K562 (cell line): ENCODE results near the gene IPO13. TPM values are rescaled to one million over a fixed set of nuclear protein-coding genes. Genes with fewer than 3 reads are reported as not detected.

Experiments used
- ATAC-seq: fragments of 200-7000 bp; cut with Tn5 transposase; 3 replicates; pipeline ENCODE4 v1.9.1; 2020; ENCODE audit warnings: moderate library complexity
- BruUV-seq: library from RNA; stranded (reverse); fragments of 400-500 nt; replicated peaks from 2 replicates; lab custom pipeline; 2021; lab: Mats Ljungman, UMichigan
- CTCF ChIA-PET: fragments of 300-600 bp; formaldehyde crosslinking; extraction: SDS; loops from one replicate; lab custom pipeline; 2021; ENCODE audit warnings: low intra/inter-chr PET ratio; lab: Yijun Ruan, JAX
- POLR2A ChIA-PET: fragments of 300-600, 350-650 bp; sonication (Branson Sonifier 250); formaldehyde crosslinking; extraction: SDS; loops from one replicate; lab custom pipeline; 2021; ENCODE audit warnings: antibody characterized with exemption, inconsistent platforms; lab: Yijun Ruan, JAX
- DNase-seq, 4 experiments: peaks; one replicate each; pipeline versions ENCODE4 v3.0.0 to v3.0.0-alpha.2; 2011 to 2018; ENCODE audit warnings: low spot score in 3 of 4, mixed read lengths in 3 of 4; ENCODE audit errors: extremely low read depth in 1 of 4
- FAIRE-seq: peaks from 2 replicates; lab custom pipeline; 2011; peaks lifted over from hg19 to GRCh38; lab: Jason Lieb, UNC
- H2AFZ ChIP-seq: 2 replicates; pipeline ENCODE4 v1.6.0; 2011; ENCODE audit warnings: low read depth, low read length, control low read depth, inconsistent platforms
- H3K27ac ChIP-seq: fragments of 200-600 bp; 3 replicates; pipeline ENCODE4 v1.8.0; 2011; ENCODE audit warnings: low read depth, mild to moderate bottlenecking, control low read depth, inconsistent platforms, low read length, moderate library complexity, mixed read lengths; ENCODE audit errors: extremely low read depth
- H3K27me3 ChIP-seq, 2 experiments: fragments of 300-600 bp in 1 of 2; 2 replicates in 1 of 2; 3 replicates in 1 of 2; pipeline versions ENCODE4 v1.6.0 to v1.8.0; 2011; ENCODE audit warnings: inconsistent platforms in 2 of 2, low read length in 2 of 2, mild to moderate bottlenecking in 1 of 2, mixed read lengths in 1 of 2, moderate library complexity in 1 of 2; ENCODE audit not compliant: control insufficient read depth in 2 of 2, insufficient read depth in 2 of 2
- H3K36me3 ChIP-seq: fragments of 300-600 bp; 3 replicates; pipeline ENCODE4 v1.8.0; 2011; ENCODE audit warnings: mild to moderate bottlenecking, low read length, inconsistent platforms; ENCODE audit not compliant: control insufficient read depth, insufficient read depth
- H3K4me1 ChIP-seq, 2 experiments: fragments of 200-600 bp in 1 of 2; replicated peaks in 1 of 2; 2 replicates in 1 of 2; 3 replicates in 1 of 2; pipeline versions ENCODE4 v1.5.1 to v1.8.0; 2011; ENCODE audit warnings: inconsistent platforms in 2 of 2, low read length in 2 of 2, mild to moderate bottlenecking in 1 of 2, mixed read lengths in 1 of 2, moderate library complexity in 1 of 2; ENCODE audit not compliant: control insufficient read depth in 2 of 2, insufficient read depth in 2 of 2
- H3K4me2 ChIP-seq: 2 replicates; pipeline ENCODE4 v1.6.1; 2011; ENCODE audit warnings: low read length, control low read depth, inconsistent platforms, mixed read lengths; ENCODE audit not compliant: insufficient read depth
- H3K4me3 ChIP-seq: fragments of 200-600 bp; sonication (generic), shearing (Covaris generic); 2 replicates; pipeline ENCODE4 v1.5.1; 2016; ENCODE audit warnings: control low read depth, inconsistent platforms
- H3K79me2 ChIP-seq: fragments of 200-600 bp; 3 replicates; pipeline ENCODE4 v1.8.0; 2011; ENCODE audit warnings: low read length, inconsistent platforms; ENCODE audit not compliant: control insufficient read depth, insufficient read depth
- H3K9ac ChIP-seq, 2 experiments: 2 replicates each; pipeline versions ENCODE4 v1.6.0 to v1.6.1; 2011; ENCODE audit warnings: low read depth in 2 of 2, low read length in 2 of 2, control low read depth in 1 of 2, inconsistent platforms in 1 of 2, mild to moderate bottlenecking in 1 of 2, mixed read lengths in 1 of 2; ENCODE audit not compliant: insufficient read depth in 1 of 2
- H3K9me1 ChIP-seq: one replicate; pipeline ENCODE4 v1.6.0; 2011; ENCODE audit warnings: inconsistent platforms, mild to moderate bottlenecking, low read length, moderate library complexity; ENCODE audit not compliant: control insufficient read depth, insufficient read depth
- H3K9me3 ChIP-seq: replicated peaks from 2 replicates; pipeline ENCODE4 v1.5.1; 2011; ENCODE audit warnings: low read depth, low read length, inconsistent platforms; ENCODE audit not compliant: control insufficient read depth, insufficient read depth
- H4K20me1 ChIP-seq: replicated peaks from 2 replicates; pipeline ENCODE4 v1.6.1; 2011; ENCODE audit warnings: low read length, inconsistent platforms, mixed read lengths; ENCODE audit not compliant: control insufficient read depth, insufficient read depth
- BMI1 ChIP-seq: fragments of 150-350 bp; IDR thresholded peaks from 2 replicates; pipeline ENCODE4 v1.6.1; 2014; ENCODE audit warnings: low read length
- CREB1 ChIP-seq, 2 experiments: sonication (generic) in 1 of 2; formaldehyde crosslinking in 1 of 2; IDR thresholded peaks; 2 replicates each; pipeline versions ENCODE4 v1.6.1 to v1.8.0; 2012 to 2022; ENCODE audit warnings: inconsistent platforms in 1 of 2, mild to moderate bottlenecking in 1 of 2, missing genetic modification reagents in 1 of 2, moderate library complexity in 1 of 2
- HMG20B ChIP-seq: fragments of 250-450 bp; sonication (Bioruptor Pico); IDR thresholded peaks from 2 replicates; pipeline ENCODE4 v1.5.0; 2021; ENCODE audit warnings: mild to moderate bottlenecking
- NCOA2 ChIP-seq, 2 experiments: fragments of 450-650 bp; IDR thresholded peaks; 2 replicates each; pipeline ENCODE4 v1.6.1; 2018; ENCODE audit warnings: mild to moderate bottlenecking in 2 of 2, moderate library complexity in 1 of 2; ENCODE audit not compliant: partially characterized antibody in 2 of 2
- TCF3 ChIP-seq: sonication (generic); formaldehyde crosslinking; IDR thresholded peaks from 2 replicates; pipeline ENCODE4 v1.4.0; 2020; ENCODE audit warnings: mild to moderate bottlenecking, missing genetic modification reagents
- ZNF274 ChIP-seq: IDR thresholded peaks from 2 replicates; pipeline ENCODE4 v1.6.1; 2011; ENCODE audit warnings: low read depth, mild to moderate bottlenecking, low read length, moderate library complexity, borderline replicate concordance
- ZNF717 ChIP-seq: fragments of 250-450 bp; sonication (Bioruptor Pico); IDR thresholded peaks from 2 replicates; pipeline ENCODE4 v1.5.0; 2021
- WGBS: fragments of 100-300 bp; shearing (Covaris generic); methylation state at CpG from one replicate; pipeline ENCODE4 v1.1.6; 2016; ENCODE audit warnings: low coverage, mixed read lengths; ENCODE audit not compliant: insufficient coverage; ENCODE audit errors: missing lambda C conversion rate; 5-methylcytosine and 5-hydroxymethylcytosine counted together
- in situ Hi-C: fragments of 300-500 bp; cut with MboI; formaldehyde crosslinking; loops from 4 replicates; pipeline ENCODE4 v1.15.0; 2018; ENCODE audit warnings: inconsistent platforms, mixed read lengths
- intact Hi-C: fragments of 100-400 bp; cut with micrococcal nuclease; formaldehyde crosslinking; loops from 2 replicates; pipeline ENCODE4 v1.14.2; 2022
- polyA plus RNA-seq, 8 experiments: library from polyadenylated mRNA; depleted of rRNA in 4 of 8; stranded (reverse) in 5 of 8; unstranded in 3 of 8; fragments of >200 nt; fragmentation: Nextera tagmentation in 2 of 8; fragmentation: Illumina TruSeq in 1 of 8; extraction: Ambion mirVana in 2 of 8; extraction: Trizol in 1 of 8; gene quantifications; 2 replicates each; pipeline versions ENCODE4 v1.2.1 to v1.2.3, GENCODE V29; 2011 to 2014; ENCODE audit warnings: inconsistent platforms in 1 of 8, missing spikeins in 1 of 8
- total RNA-seq, 7 experiments: library from RNA; depleted of rRNA in 6 of 7; stranded (reverse); fragments of >200 nt in 6 of 7; fragmentation: Illumina TruSeq in 2 of 7; extraction: Trizol in 2 of 7; gene quantifications; 2 replicates each; pipeline versions ENCODE4 v1.2.1 to v1.2.3, GENCODE V29; 2011 to 2021; ENCODE audit warnings: low replicate concordance in 1 of 7

IPO13 gene
- total and polyA plus RNA-seq, 9 of the 15 experiments (the other 6 are each of a cell fraction or from before 2014, with no cell fraction given) = 7.0 to 30.8 (median 16.2) TPM

GRCh38 chr1:43991476-43992231, 44.9 kb downstream of the IPO13 start, which contains the start of gene CCDC24 (continued):
- TF ChIP-seq HMG20B (no peak), ZNF274 (no peak), ZNF717 (CRISPR knock-in tag) (peak; percentile 19; the same call in 1 of the 2 replicates), BMI1 (no peak), TCF3 (CRISPR knock-in tag) (no peak)

- H2AFZ ChIP-seq = peak overlapping the region; percentile 96
- ChIA-PET POLR2A (interaction anchor here (0.5 to 1.9 kb wide), 16 partner anchors 11 to 584 kb away, joined by 3 to 7 read pairs (median 3); partner anchors contain the start of genes ATP6V0B and ERI3), CTCF (no interaction called here)
- no peak overlapping the region for H3K27ac ChIP-seq
- no peaks in the 10 kb centered on the region for H3K79me2 ChIP-seq
- H3K4me3 ChIP-seq = peak overlapping the region; percentile 74; the same call in 1 of the 2 replicates
- no peak for DNase-seq
- TF ChIP-seq NCOA2 (IDR thresholded peaks at IDR 0.05; ENCODE audit: partially characterized antibody in 2 of 2) (no peak), CREB1 (IDR thresholded peaks at IDR 0.05) (no peak), CREB1 (CRISPR knock-in tag; IDR thresholded peaks at IDR 0.05) (0 out of 2 replicates have a peak, but pooled peaks have one; percentile 3)
- in situ Hi-C loops = no loop called here
- intact Hi-C loops = loop anchor here (5.0 to 10.0 kb wide), 2 partner anchors 230 to 302 kb away; no protein-coding TSS in a partner anchor
- no TSS peak for BruUV-seq
- H4K20me1 ChIP-seq = no peaks in the 10 kb centered on the region
- no peak for ATAC-seq
- peaks cover under 1% of the 10 kb centered on the region; the same call in 1 of the 3 replicates for H3K36me3 ChIP-seq
- peak overlapping the region; percentile 81 for H3K4me2 ChIP-seq
- no peaks in the 10 kb centered on the region for H3K9me3 ChIP-seq
- WGBS = 68% methylated on average over 11 of the region's 11 CpGs
- H3K4me1 ChIP-seq = peaks cover 15 to 52% of the 10 kb centered on the region in 2 experiments; a peak in 4 of 5 replicates
- no peaks in the 10 kb centered on the region for H3K9me1 ChIP-seq
- peak overlapping the region in 1 of 2 experiments; percentile 95; a peak in 2 of 4 replicates for H3K9ac ChIP-seq
- no peak for FAIRE-seq
- no peaks in the 10 kb centered on the region for H3K27me3 ChIP-seq
These were observed 45.7 kb downstream of the IPO13 start for GRCh38 chr1:43992232-43992995.
